SU-DHL-6 (cell line): Measurements from ENCODE around the gene MAX.

ENCODE experiments used
- H2AFZ ChIP-seq: fragments of 200-600 bp; sonication (generic); 2 replicates; pipeline ENCODE4 v1.6.1; 2014; ENCODE audit warnings: low read depth, mild to moderate bottlenecking, moderate library complexity, mixed read lengths, antibody characterized with exemption, low read length; ENCODE audit not compliant: severe bottlenecking
- H3F3A ChIP-seq: fragments of 200-600 bp; shearing (Covaris generic); 2 replicates; pipeline ENCODE4 v1.6.0; 2016; ENCODE audit warnings: antibody characterized with exemption, mild to moderate bottlenecking; ENCODE audit not compliant: insufficient read depth
- H3K27ac ChIP-seq: fragments of 200-600 bp; sonication (generic); 2 replicates; pipeline ENCODE4 v1.5.1; 2016; ENCODE audit warnings: low read depth, mild to moderate bottlenecking, low read length, moderate library complexity, mixed read lengths
- H3K27me3 ChIP-seq: fragments of 200-600 bp; sonication (generic), shearing (Covaris generic); 2 replicates; pipeline ENCODE4 v1.6.0; 2014; ENCODE audit warnings: mild to moderate bottlenecking, low read length
- H3K36me3 ChIP-seq: fragments of 200-600 bp; sonication (generic); 2 replicates; pipeline ENCODE4 v1.6.1; 2014; ENCODE audit warnings: mild to moderate bottlenecking, low read length, mixed read lengths
- H3K4me2 ChIP-seq: fragments of 300-600, 200-600 bp; shearing (Covaris generic), sonication (generic); 2 replicates; pipeline ENCODE4 v1.6.0; 2014; ENCODE audit warnings: low read length, low read depth, mild to moderate bottlenecking; ENCODE audit not compliant: poor library complexity, severe bottlenecking
- H3K4me3 ChIP-seq: fragments of 200-600 bp; sonication (generic); 2 replicates; pipeline ENCODE4 v1.5.1; 2014; ENCODE audit warnings: antibody characterized with exemption, low read length, mild to moderate bottlenecking, mixed read lengths; ENCODE audit not compliant: insufficient read depth, poor library complexity, severe bottlenecking
- H3K79me2 ChIP-seq: fragments of 200-600 bp; sonication (generic); 2 replicates; pipeline ENCODE4 v1.6.1; 2014; ENCODE audit warnings: mild to moderate bottlenecking, low read length, moderate library complexity; ENCODE audit not compliant: insufficient read depth
- H3K9ac ChIP-seq: fragments of 200-600 bp; sonication (generic); 2 replicates; pipeline ENCODE4 v1.7.0; 2014; ENCODE audit warnings: mild to moderate bottlenecking, low read length
- H3K9me2 ChIP-seq: fragments of 200-600 bp; sonication (generic); replicated peaks from 2 replicates; pipeline ENCODE4 v1.6.1; 2014; ENCODE audit warnings: low read length; ENCODE audit not compliant: insufficient read depth
- H3K9me3 ChIP-seq: fragments of 200-600 bp; sonication (generic); 2 replicates; pipeline ENCODE4 v1.6.1; 2014; ENCODE audit warnings: low read length, mixed read lengths; ENCODE audit not compliant: insufficient read depth
- H4K20me1 ChIP-seq: fragments of 200-600 bp; sonication (generic); 2 replicates; pipeline ENCODE4 v1.6.1; 2014; ENCODE audit warnings: low read depth, mild to moderate bottlenecking, antibody characterized with exemption, low read length, moderate library complexity, mixed read lengths
- CTCF ChIP-seq: fragments of 200-600 bp; sonication (generic); IDR thresholded peaks from one replicate; pipeline ENCODE4 v1.5.1; 2017; ENCODE audit warnings: antibody characterized with exemption, mild to moderate bottlenecking, low read length, moderate library complexity; ENCODE audit not compliant: insufficient read depth, poor library complexity, severe bottlenecking
- EZH2phosphoT487 ChIP-seq: fragments of 200-600 bp; sonication (generic), shearing (Covaris generic); conservative IDR thresholded peaks from 2 replicates; pipeline ENCODE4 v1.6.1; 2018; ENCODE audit warnings: mild to moderate bottlenecking, antibody characterized with exemption, low read length, moderate library complexity, mixed read lengths

The MAX gene

DNA sequence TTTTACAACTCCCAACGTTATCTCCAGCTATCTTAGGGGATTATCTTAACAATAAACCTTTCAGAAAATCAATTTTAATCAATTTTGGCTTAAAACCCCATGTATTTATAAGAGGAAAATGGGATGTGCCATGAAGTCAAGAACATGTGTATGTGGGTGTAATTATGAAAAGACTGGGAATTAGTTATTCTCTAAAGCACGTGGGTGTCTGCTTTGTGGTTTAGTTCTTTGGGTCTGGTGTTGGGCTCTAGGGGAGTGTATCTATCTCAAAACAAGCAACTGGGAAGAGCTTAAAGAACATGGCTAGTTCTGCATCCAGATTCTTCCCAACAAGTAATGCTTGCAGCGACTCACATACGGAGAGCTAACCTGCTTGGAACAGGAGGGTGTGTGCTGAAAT, 40.1 kb upstream of the MAX start:
- TF ChIP-seq EZH2phosphoT487 (no peak), CTCF (no peak)
- Histone ChIP-seq H4K20me1 (no peaks in the 10 kb centered on the region), H2AFZ (no peak overlapping the region), H3K27me3 (no peaks in the 10 kb centered on the region), H3K9me2 (no peaks in the 10 kb centered on the region), H3K9ac (no peak overlapping the region), H3K27ac (no peak overlapping the region), H3K4me2 (no peak overlapping the region), H3K9me3 (no peaks in the 10 kb centered on the region), H3F3A (no peaks in the 10 kb centered on the region), H3K79me2 (no peaks in the 10 kb centered on the region), H3K36me3 (no peaks in the 10 kb centered on the region), H3K4me3 (no peak overlapping the region)

DNA sequence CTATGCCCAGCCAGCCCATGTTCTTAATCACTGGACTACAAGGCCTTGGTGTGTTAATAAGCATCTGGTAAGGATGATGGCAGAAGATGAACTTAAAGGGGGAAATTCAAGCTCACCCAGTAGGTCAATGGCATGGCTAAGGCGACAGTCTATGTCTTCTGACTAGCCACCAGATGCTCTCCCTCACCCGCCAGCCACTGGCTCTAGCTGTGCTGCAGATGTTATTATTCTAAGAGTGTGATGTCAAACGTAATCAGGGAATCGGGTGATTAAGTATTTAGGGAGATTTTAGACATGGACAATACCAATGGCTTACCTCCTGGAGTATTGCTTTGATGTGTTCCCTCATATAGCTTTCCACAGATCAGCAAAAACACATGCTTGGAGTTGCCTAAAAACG, 39.2 kb upstream of the MAX start:
- Histone ChIP-seq H3K9ac (no peak overlapping the region), H3F3A (no peaks in the 10 kb centered on the region), H3K4me3 (no peak overlapping the region), H3K27ac (no peak overlapping the region), H4K20me1 (no peaks in the 10 kb centered on the region), H2AFZ (no peak overlapping the region), H3K27me3 (no peaks in the 10 kb centered on the region), H3K9me3 (no peaks in the 10 kb centered on the region), H3K9me2 (no peaks in the 10 kb centered on the region), H3K36me3 (no peaks in the 10 kb centered on the region), H3K4me2 (no peak overlapping the region), H3K79me2 (no peaks in the 10 kb centered on the region)
- no peak for TF ChIP-seq EZH2phosphoT487
- TF ChIP-seq CTCF, result no peak

- no peaks in the 10 kb centered on the region for H3K27me3 ChIP-seq
These were observed 35.5 kb upstream of the MAX start for GRCh38 chr14:65137648-65138307.

More at GRCh38 chr14:65137648-65138307, 35.5 kb upstream of the MAX start:
- H3K79me2 ChIP-seq, result no peaks in the 10 kb centered on the region
- no peaks in the 10 kb centered on the region for H3K9me3 ChIP-seq
- H3K4me3 ChIP-seq, result no peak overlapping the region
- no peak overlapping the region for H3K27ac ChIP-seq
- H4K20me1 ChIP-seq, result no peaks in the 10 kb centered on the region
- no peak overlapping the region for H3K4me2 ChIP-seq
- TF ChIP-seq EZH2phosphoT487 (no peak), CTCF (no peak)
- no peaks in the 10 kb centered on the region for H3K9me2 ChIP-seq
- H3K36me3 ChIP-seq, result no peaks in the 10 kb centered on the region
- no peak overlapping the region for H3K9ac ChIP-seq
- no peaks in the 10 kb centered on the region for H3F3A ChIP-seq
- H2AFZ ChIP-seq, result no peak overlapping the region
